GM12878 (cell line): ENCODE measurements around the gene CABLES1. TPM values are rescaled to one million over a fixed set of nuclear protein-coding genes. Genes with fewer than 3 reads are reported as not detected.

Experiments
- CREB1 ChIP-seq: IDR thresholded peaks from 2 replicates; pipeline ENCODE4 v1.6.1; 2012; ENCODE audit warnings: low read depth, mild to moderate bottlenecking, inconsistent platforms
- CUX1 ChIP-seq: IDR thresholded peaks from 2 replicates; pipeline ENCODE4 v1.6.1; 2012; ENCODE audit warnings: improper control_type of control experiment, low read depth, low read length; ENCODE audit not compliant: insufficient replicate concordance
- EED ChIP-seq: sonication (generic); IDR thresholded peaks from 2 replicates; pipeline ENCODE4 v1.6.1; 2016; ENCODE audit warnings: antibody characterized with exemption, low read depth
- EZH2 ChIP-seq: IDR thresholded peaks from 2 replicates; pipeline ENCODE4 v1.6.1; 2012; ENCODE audit warnings: low read depth, mild to moderate bottlenecking, control low read depth, inconsistent platforms, low read length, borderline replicate concordance; ENCODE audit not compliant: control insufficient read depth
- MTA3 ChIP-seq: IDR thresholded peaks from 2 replicates; pipeline ENCODE4 v1.6.1; 2012; ENCODE audit warnings: low read length, inconsistent platforms, borderline replicate concordance
- PAX5 ChIP-seq: IDR thresholded peaks from 2 replicates; pipeline ENCODE4 v1.6.1; 2011; ENCODE audit warnings: low read depth, low read length, borderline replicate concordance
- TAF1 ChIP-seq: IDR thresholded peaks from 2 replicates; pipeline ENCODE4 v1.6.1; 2011; ENCODE audit warnings: mild to moderate bottlenecking, low read depth, low read length, borderline replicate concordance
- ZBTB33 ChIP-seq: fragments of 450-650 bp; IDR thresholded peaks from 2 replicates; pipeline ENCODE4 v1.6.1; 2017; ENCODE audit warnings: mild to moderate bottlenecking
- ZNF687 ChIP-seq: fragments of 450-650 bp; IDR thresholded peaks from 2 replicates; pipeline ENCODE4 v1.6.1; 2017; ENCODE audit warnings: mild to moderate bottlenecking, moderate library complexity
- polyA plus RNA-seq, 11 experiments: library from polyadenylated mRNA; depleted of rRNA in 4 of 11; unstranded in 6 of 11; stranded (reverse) in 5 of 11; fragments of >200 nt; fragmentation: Nextera tagmentation in 4 of 11; fragmentation: Illumina TruSeq in 1 of 11; extraction: Ambion mirVana in 4 of 11; extraction: Trizol in 1 of 11; gene quantifications; 1 replicate in 1 of 11; 2 replicates in 10 of 11; pipeline versions ENCODE4 v1.2.1 to v1.2.3, GENCODE V29; 2011 to 2016; ENCODE audit warnings: inconsistent platforms in 2 of 11, missing spikeins in 2 of 11, low read depth in 1 of 11
- total RNA-seq, 4 experiments: library from RNA; depleted of rRNA in 3 of 4; stranded (reverse); fragments of >200 nt in 3 of 4; fragmentation: Illumina TruSeq in 1 of 4; extraction: Trizol in 1 of 4; gene quantifications; 2 replicates each; pipeline versions ENCODE4 v1.2.1 to v1.2.3, GENCODE V29; 2013 to 2021

Gene CABLES1
- total and polyA plus RNA-seq, 10 of the 15 experiments (the other 5 are each of a cell fraction or from before 2014, with no cell fraction given) = 2.9 to 27.2 (median 8.2) TPM

GRCh38 chr18:23239885-23240608 is 104.8 kb downstream of the CABLES1 start (continued):
- TF ChIP-seq CUX1 = no peak
- peak; percentile 85; the same call in 1 of the 2 replicates for TF ChIP-seq ZNF687
- TF ChIP-seq EED = peak; percentile 78
- 0 out of 2 replicates have a peak, but pooled peaks have one; percentile 28 for TF ChIP-seq PAX5
- TF ChIP-seq TAF1 = no peak
- TF ChIP-seq ZBTB33 = no peak
- TF ChIP-seq EZH2 = no peak
- TF ChIP-seq CREB1 = no peak
- no peak for TF ChIP-seq MTA3
